ACHN (cell line): ENCODE measurements around the gene BRIX1.

Experiments used
- DNase-seq: peaks from one replicate; pipeline ENCODE4 v3.0.0-alpha.2; 2015
- in situ Hi-C: cut with HindIII; loops from 2 replicates; pipeline ENCODE4 v1.10.0; 2017; ENCODE audit warnings: low sequenced_read_pairs, low pct_ligation_motif_present, low pct_unique_long_range_greater_than_20kb

BRIX1 gene, protein sequence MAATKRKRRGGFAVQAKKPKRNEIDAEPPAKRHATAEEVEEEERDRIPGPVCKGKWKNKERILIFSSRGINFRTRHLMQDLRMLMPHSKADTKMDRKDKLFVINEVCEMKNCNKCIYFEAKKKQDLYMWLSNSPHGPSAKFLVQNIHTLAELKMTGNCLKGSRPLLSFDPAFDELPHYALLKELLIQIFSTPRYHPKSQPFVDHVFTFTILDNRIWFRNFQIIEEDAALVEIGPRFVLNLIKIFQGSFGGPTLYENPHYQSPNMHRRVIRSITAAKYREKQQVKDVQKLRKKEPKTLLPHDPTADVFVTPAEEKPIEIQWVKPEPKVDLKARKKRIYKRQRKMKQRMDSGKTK

GRCh38 chr5:34915139-34915855 is at the start of gene BRIX1, which contains the start of gene RAD1:
Gene BRIX1 (plus strand): TSS chr5:34915711. CDS start chr5:34915739, 28 bp downstream.
Gene RAD1 (minus strand): TSS chr5:34915504. CDS start chr5:34914892, 612 bp downstream.
- peak; percentile 94 for DNase-seq
- in situ Hi-C loops = no loop called here

GRCh38 chr5:34866989-34867471 is 48.5 kb upstream of the BRIX1 start:
- no peak for DNase-seq
- in situ Hi-C loops = no loop called here

DNA sequence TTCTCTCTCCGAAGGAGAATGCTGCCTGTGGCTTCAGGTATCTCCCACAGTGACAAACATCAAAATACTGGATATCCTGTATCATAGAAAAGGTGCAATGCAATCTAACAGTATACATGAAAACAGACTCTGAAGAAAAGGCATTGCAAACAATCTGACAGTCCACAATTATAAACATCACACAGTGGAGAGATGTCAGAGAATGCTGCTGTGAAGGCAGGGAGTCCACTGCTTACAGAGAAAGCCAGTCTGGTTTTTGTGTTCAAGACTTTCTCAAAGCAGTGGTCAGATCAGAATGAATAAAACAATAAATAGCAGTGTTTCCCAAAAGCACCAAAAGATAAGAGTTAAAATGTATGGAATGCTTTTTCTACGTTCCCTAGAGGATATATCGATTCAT is 47.9 kb upstream of the BRIX1 start:
- in situ Hi-C loops = no loop called here
- no peak for DNase-seq

GRCh38 chr5:34868791-34869190 is 46.7 kb upstream of the BRIX1 start:
- in situ Hi-C loops = no loop called here
- DNase-seq = no peak

GRCh38 chr5:34869256-34869655 is 46.3 kb upstream of the BRIX1 start:
- no peak for DNase-seq
- in situ Hi-C loops = no loop called here

DNA sequence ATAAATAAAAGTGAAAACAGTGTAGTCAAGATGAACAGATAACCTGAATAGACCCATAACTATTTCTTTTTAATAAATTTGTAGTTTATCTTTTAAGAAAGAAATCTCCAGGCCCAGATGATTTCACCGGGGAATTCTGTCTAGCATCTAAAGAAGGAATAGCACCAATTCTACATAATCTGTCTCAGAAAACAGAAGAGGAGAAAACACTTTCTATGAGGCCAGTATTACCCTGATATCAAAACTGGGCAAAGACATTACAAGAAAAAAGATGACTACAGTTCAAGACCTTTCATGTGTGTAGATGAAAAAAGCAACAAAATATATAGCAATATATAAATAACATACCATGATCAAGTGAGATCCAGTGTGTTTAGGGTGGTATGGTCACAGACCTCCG is 45.1 kb upstream of the BRIX1 start:
- in situ Hi-C loops = no loop called here
- no peak for DNase-seq

DNA sequence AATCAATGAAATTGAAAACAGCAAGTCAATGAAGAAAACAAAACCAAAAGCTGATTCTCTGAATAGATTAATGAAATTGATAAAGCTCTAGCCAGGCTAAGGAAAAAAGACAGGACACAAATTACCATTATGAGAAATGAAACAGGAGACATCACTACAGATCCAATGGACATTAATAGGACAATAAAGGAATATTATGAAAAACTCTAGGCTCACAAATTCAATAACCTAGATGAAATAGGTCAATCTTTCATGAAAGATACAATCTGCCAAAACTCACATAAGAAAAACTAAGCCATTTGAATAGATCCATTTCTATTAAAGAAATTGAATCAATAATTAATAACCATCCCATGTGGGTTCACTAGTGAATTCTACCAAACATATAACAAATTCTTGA is 39.2 kb upstream of the BRIX1 start:
- no peak for DNase-seq
- in situ Hi-C loops = no loop called here

DNA sequence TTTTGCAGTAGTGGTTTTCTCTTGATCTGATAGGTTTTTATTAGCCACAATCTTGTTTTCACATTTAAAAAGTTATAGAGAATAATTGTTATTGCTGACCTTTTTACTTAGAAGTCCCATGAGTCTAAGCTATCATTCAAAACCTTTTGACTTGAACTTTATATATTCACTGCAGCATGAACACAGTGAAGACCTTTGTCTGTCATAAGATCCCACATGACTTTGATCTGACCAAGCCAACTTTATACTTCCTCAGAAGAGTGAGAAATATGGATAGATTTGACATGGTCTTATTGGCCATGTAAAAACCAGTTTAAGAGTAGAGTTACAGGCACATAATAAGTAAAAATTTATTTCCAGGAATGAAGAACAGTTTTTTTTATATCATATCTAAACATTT is 34.3 kb upstream of the BRIX1 start:
- in situ Hi-C loops = no loop called here
- DNase-seq = no peak

DNA sequence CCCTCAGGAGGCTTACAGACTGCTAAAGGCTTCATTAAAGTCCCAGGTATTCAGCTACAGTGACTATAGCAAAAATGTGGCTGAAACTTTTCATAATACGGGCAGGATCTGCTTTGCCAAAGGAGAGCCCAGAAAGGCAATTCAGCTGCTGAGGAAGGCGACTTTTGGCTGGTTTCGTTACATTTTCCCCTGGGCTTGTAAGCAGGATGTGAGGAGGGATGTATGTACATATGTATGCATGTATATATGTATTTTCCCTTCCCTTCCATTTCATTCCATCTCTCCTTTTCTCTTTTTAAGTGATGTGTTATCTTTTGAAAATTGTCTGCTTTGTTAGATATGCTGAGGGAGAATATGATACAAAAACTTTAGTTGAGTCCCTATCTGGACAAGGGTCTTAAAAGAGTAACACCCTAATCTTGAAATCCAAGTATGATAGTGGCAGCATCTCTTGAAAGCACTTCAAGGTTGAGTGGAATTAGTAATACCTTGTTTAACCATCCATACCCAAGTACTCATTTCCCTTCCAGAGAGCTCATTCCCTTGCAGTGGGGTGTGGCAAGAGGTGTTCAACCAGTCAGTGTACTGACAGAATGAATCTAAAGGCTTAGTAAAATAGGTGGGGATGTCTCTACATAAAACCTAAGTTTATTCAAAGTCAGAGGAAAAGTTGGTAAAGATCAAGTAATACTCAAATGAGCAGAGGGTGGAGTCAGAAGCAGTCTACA is 29.0 kb upstream of the BRIX1 start:
- in situ Hi-C loops = no loop called here
- peak; percentile 42 for DNase-seq

DNA sequence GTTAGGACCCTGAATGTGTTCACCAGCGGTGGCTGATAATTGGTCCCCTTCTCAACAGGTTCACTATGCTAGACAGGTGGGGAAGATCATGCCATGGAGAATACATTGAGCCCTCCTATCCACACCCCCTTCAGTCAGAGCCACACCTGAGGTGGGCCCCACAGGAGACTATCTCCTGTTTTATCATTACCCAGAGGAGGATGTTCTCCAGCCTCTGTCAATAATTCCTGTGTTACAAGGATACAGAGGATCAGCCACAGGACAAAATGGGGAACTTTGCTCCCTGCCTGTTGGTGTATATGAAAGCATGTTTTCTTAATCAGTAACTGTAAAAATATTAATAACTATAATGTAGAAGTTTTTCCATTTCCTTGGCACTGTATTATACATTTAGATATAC is 26.1 kb upstream of the BRIX1 start:
- in situ Hi-C loops = no loop called here

GRCh38 chr5:34891981-34892380 is 23.5 kb upstream of the BRIX1 start:
- DNase-seq = no peak
- in situ Hi-C loops = no loop called here

More for the DNA sequence above, 26.1 kb upstream of the BRIX1 start:
- DNase-seq = no peak

- in situ Hi-C loops = no loop called here
- no peak for DNase-seq
Observed at GRCh38 chr5:34892414-34892813, 23.1 kb upstream of the BRIX1 start.

DNA sequence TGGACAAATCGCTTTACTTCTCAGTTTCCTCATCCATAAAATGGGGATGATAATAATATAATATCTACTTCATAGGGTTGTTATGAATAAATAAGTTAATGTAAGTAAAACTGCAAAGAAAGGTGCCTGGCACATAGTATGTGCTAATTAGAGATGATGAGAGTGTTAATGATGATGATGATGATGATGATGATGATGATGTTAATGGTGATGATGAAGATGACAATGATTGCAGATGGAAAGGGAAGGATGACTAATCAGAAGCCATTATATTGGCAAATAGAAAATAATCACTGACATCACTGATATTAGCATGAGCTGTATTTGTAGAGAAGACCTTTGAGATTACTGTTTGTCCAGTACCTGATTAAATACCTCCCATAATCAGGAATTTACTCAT is 20.8 kb upstream of the BRIX1 start:
- in situ Hi-C loops = no loop called here
- DNase-seq = no peak

DNA sequence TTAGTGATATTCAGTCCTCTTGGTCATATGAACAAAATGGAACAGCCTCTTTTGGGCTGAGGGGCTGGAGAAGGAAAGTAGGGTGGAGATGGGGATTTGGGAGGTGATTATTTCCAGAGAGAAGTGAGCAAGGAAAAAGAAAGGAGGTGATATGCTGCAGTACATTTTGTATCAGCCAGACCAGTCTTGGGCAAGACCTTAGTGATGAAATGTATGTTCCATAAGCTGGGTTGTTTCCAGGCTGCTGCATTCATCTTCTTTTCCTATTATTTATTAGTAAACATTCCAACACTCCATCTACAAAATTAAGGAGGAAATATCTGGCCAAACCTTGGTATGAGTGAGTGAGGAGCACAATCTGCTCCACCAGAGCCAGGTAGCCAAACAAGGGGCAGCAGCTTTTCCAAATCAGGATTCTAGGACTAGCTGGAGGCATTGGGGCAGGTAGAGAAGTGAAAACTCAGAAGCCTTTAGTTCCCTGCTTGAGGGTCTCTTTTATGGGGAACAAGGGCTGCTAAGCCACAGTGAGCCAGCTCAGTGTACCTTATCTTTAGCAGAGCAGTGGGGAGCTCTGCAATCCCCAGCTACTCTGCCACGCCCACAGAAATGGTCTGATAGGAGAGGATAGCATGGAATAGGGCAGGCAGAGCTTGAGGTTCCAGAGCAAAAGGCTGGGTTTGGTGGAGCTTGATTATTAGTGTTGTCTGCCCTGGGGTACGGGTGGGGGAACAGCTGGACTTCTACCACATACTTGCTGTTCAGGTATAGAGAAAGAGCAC is 19.7 kb upstream of the BRIX1 start:
- no peak for DNase-seq
- in situ Hi-C loops = no loop called here

DNA sequence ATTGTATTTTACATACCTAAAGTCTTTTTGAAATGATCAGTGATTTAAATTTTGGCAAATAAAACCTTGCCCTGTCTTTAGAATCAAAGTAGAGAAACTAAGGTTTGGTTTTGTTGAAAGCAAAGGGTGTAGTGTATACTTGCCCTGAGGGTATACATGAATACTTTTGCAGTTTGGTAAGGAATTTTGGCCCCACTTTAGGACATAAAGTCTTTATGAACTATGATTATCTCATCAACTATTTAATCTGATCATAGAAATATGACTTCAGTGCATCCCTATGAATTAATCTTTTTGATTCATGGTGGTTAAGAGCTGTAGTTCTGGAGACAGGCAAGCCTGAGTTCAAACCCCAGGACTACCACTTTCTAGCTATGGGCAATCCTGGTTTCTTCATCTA is 17.9 kb upstream of the BRIX1 start:
- in situ Hi-C loops = no loop called here
- no peak for DNase-seq

DNA sequence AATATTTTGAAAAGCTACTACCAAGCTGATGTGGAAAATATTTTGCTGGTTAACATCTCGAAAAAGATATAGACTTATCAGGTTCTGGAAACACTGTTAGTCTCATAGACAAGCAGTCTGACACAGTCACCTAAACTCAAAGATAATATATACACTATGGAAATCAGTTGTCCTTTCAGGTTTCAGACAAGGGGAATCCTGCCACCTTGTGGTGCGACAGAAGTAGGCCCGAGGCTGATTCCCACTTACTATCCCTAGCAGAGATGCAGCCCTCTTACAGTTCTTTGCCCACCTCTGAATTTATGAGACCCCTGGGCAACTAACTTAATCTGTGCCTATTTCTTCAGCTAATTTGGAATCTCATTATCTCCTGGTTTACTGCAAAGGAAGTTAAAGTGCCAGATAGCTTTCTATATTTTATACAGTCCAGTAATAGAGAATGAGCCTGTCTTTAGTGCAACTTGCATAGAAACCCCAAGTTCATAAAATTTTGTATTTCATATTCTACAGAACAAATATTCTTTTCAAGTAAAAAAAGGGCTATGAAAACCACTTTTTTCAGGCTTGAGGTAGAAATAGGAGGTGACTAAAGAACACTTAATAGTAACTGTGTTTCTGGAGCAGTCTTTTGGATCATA is 17.1 kb upstream of the BRIX1 start:
- in situ Hi-C loops = no loop called here
- peak; percentile 60 for DNase-seq

DNA sequence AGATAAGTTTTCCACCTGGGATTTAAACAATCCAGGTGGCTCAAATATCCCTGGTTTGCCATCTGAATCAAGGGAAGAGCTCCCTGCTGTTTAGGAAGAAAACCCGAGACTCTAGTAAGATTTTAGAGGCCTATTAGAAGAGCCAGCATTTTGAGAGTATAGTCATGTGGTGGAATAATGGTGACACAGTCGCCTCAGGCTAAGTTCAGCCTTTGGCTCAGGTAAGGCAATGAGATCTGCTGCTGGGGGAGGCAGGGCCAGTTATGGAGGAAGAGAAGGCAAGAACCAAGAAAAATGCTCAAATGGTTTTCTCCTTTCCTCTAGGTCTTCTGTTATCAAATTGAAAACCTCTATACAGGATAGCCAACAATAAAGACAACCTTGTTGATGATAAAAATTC is 16.4 kb upstream of the BRIX1 start:
- DNase-seq = no peak
- in situ Hi-C loops = no loop called here

- in situ Hi-C loops = no loop called here
- DNase-seq = no peak
Observed at GRCh38 chr5:34900652-34901051, 14.9 kb upstream of the BRIX1 start.
